Testis (tissue), 2 donors: ENCODE measurements around the gene C1QTNF7.

Experiments
- POLR2A ChIP-seq: fragments of 450-650 bp; IDR thresholded peaks from one replicate; pipeline ENCODE4 v1.6.1; 2017; ENCODE audit warnings: antibody characterized with exemption, mild to moderate bottlenecking, moderate library complexity
- TF ChIP-seq, protein P1 (sequence below), 3 experiments: fragments of 450-650 bp in 2 of 3; fragments of 200-600 bp in 1 of 3; sonication (generic) in 1 of 3; IDR thresholded peaks; one replicate each; pipeline ENCODE4 v1.5.1; 2016 to 2019; ENCODE audit warnings: antibody characterized with exemption in 3 of 3, mild to moderate bottlenecking in 2 of 3, moderate library complexity in 1 of 3

DNA sequence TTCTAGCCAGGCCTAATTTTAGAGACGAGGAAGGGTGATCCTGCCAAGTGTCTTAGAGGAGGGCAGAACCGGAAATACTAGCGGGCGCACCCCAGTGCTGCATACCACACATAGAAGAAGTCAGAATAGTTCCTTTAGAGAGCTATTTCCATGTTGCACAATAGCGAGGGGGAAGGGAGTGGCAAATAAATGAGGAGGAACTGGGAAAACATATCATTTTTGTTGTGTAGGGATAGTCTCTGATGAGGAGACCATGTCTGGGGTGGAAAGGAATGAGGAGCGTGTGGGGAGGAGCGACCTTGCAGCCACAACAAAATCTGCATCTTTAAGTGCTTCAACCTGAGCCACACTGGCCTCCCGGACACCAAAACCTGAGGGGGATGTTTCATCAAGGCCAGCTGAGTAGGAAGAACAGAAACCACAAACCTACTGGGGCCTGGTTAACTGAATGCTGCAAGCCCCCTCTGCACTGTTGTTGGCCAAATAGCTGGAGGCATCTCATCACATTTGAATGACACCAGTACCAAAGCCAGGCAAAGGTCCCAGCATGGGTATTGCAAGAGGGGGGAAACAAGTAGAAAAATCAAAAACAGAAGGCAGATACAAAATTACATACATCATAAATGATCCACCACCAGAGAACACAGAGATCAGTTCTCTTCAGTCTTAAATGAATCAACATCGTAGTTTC lies 26.7 kb upstream of the C1QTNF7 start:
- TF ChIP-seq, protein P1, sequence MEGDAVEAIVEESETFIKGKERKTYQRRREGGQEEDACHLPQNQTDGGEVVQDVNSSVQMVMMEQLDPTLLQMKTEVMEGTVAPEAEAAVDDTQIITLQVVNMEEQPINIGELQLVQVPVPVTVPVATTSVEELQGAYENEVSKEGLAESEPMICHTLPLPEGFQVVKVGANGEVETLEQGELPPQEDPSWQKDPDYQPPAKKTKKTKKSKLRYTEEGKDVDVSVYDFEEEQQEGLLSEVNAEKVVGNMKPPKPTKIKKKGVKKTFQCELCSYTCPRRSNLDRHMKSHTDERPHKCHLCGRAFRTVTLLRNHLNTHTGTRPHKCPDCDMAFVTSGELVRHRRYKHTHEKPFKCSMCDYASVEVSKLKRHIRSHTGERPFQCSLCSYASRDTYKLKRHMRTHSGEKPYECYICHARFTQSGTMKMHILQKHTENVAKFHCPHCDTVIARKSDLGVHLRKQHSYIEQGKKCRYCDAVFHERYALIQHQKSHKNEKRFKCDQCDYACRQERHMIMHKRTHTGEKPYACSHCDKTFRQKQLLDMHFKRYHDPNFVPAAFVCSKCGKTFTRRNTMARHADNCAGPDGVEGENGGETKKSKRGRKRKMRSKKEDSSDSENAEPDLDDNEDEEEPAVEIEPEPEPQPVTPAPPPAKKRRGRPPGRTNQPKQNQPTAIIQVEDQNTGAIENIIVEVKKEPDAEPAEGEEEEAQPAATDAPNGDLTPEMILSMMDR (IDR thresholded peaks at IDR 0.05) = no peak
- TF ChIP-seq POLR2A = no peak
